Measurements from ENCODE around the gene THOP1. TPM values are rescaled to one million over a fixed set of nuclear protein-coding genes. Genes with fewer than 3 reads are reported as not detected.

THOP1 gene
- total RNA-seq, 1 donor from 2014 or later: 105 TPM

DNA sequence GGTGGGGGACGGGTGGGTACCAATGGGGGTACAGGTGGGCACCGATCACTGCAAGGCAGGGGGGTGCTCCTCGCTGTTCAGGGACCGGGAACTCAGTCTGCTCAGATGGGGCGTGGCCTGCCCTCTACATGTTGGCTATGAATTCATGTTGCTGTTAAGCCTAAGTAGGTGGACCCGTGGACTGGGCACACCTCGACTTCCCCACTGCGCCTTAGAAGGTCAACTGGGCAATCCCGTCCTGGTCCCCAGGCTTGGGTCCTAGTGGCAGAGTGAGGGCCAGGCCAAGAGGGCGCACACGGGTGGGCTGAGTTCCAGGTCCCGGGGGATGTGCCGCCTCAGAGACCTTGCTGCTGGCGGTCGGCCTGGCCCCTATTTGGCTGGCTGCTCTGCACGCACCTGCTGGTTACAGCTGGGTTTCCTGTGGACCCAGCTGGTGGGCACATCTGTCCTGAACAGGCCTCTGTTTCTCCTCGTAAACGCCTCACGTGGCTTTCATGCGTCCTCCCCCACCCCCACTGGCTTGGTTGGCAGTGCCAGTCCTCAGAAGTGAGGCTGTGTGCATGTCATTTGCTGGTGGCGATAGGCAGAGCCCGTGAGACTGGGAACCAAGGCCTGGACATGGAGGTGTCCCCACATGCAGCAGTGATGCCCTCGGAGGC is 20.8 kb downstream of the THOP1 start:
- H3K27ac Mint-ChIP-seq: no peak overlapping the region
- H3K36me3 Mint-ChIP-seq: peaks cover 17% of the 10 kb centered on the region
- H3K27me3 Mint-ChIP-seq (ENCODE audit: insufficient read depth, low read depth): peaks cover 4% of the 10 kb centered on the region
- no peaks in the 10 kb centered on the region for H3K4me1 Mint-ChIP-seq
- H4K20me1 ChIP-seq (ENCODE audit: low read depth): peaks cover 12% of the 10 kb centered on the region
- no peaks in the 10 kb centered on the region for H3K9me3 ChIP-seq (ENCODE audit: low read depth)
- H3K4me2 ChIP-seq: no peak overlapping the region
- no peak overlapping the region for H3K27ac ChIP-seq
- no peak overlapping the region for H3K4me3 ChIP-seq
- no peak overlapping the region for H2AFZ ChIP-seq (replicated peaks)
- no peaks in the 10 kb centered on the region for H3F3A ChIP-seq (ENCODE audit: low read depth)
- no peaks in the 10 kb centered on the region for H3K9me3 Mint-ChIP-seq
- H3K27me3 ChIP-seq: no peaks in the 10 kb centered on the region
- H3K4me3 Mint-ChIP-seq: no peak overlapping the region
- no peaks in the 10 kb centered on the region for H3K4me1 ChIP-seq
- no peaks in the 10 kb centered on the region for H3K79me2 ChIP-seq (ENCODE audit: low read depth)
- TF ChIP-seq EZH2phosphoT487 (IDR thresholded peaks at IDR 0.05) (no peak), EZH2 (IDR thresholded peaks at IDR 0.05) (no peak)
- DNase-seq (ENCODE audit: low spot score): no peak
- H3K9ac ChIP-seq: no peak overlapping the region
- H3K36me3 ChIP-seq: no peaks in the 10 kb centered on the region

DNA sequence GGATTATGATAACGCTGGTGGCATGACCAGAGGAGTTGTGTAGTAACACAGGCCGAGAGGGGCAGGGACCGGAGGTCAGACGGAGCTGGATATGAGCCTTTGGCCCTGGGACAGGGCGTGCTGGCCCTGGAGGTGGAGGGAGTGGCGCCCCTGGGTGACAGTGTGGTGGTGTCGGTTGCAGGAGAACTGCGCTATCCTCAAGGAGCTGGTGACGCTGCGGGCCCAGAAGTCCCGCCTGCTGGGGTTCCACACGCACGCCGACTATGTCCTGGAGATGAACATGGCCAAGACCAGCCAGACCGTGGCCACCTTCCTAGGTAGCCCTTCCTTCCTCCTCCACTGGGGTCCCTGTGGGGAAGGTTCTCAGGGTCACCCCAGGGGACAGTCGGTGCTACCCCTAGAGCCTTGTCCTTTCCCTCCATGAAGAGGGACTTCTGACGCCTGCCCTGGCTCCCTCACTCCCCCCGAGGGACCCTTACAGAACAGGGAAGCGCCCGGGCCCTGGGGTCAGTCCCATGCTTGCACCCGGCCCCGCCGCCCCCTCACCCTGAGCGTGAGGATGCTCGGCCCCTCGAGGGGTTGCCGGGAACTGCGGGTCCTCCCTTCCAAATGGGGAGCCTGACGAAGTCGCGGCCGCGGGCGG is 21.6 kb downstream of the THOP1 start:
- H3K27me3 Mint-ChIP-seq (ENCODE audit: insufficient read depth, low read depth): peaks cover 4% of the 10 kb centered on the region
- Histone ChIP-seq H3K9me3 (ENCODE audit: low read depth) (no peaks in the 10 kb centered on the region), H3F3A (ENCODE audit: low read depth) (no peaks in the 10 kb centered on the region)

DNA sequence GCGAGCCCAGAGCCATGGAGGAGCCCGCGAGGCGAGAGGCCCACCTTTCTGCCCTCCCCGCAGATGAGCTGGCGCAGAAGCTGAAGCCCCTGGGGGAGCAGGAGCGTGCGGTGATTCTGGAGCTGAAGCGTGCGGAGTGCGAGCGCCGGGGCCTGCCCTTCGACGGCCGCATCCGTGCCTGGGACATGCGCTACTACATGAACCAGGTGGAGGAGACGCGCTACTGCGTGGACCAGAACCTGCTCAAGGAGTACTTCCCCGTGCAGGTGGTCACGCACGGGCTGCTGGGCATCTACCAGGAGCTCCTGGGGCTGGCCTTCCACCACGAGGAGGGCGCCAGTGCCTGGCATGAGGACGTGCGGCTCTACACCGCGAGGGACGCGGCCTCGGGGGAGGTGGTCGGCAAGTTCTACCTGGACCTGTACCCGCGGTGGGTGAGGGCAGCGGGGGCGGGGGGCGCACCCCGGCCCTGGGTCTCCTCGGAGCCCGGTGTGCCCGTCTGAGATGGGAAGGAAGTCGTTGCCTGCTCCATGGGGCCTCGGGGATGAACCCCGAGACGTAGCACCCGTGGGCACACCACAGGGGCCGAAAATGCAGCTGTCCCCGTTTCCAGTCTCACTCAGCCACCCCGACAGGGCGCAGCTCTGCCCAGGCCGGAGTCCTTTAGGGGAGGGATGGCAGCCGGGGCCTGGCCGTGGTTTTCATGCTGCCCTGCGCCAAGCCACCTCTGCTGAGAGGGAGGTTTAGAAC is 22.3 kb downstream of the THOP1 start:
- Histone ChIP-seq H3K27ac (no peak overlapping the region), H3K4me1 (no peaks in the 10 kb centered on the region), H3K9me3 (ENCODE audit: low read depth) (no peaks in the 10 kb centered on the region), H3K27me3 (no peaks in the 10 kb centered on the region), H2AFZ (replicated peaks) (no peak overlapping the region), H3K4me3 (no peak overlapping the region), H3K36me3 (no peaks in the 10 kb centered on the region), H3K79me2 (ENCODE audit: low read depth) (no peaks in the 10 kb centered on the region), H3F3A (ENCODE audit: low read depth) (no peaks in the 10 kb centered on the region), H3K9ac (no peak overlapping the region), H4K20me1 (ENCODE audit: low read depth) (peaks cover 10% of the 10 kb centered on the region), H3K4me2 (no peak overlapping the region)
- Mint-ChIP-seq H3K27ac (no peak overlapping the region), H3K4me1 (no peaks in the 10 kb centered on the region), H3K4me3 (no peak overlapping the region), H3K27me3 (ENCODE audit: insufficient read depth, low read depth) (peaks cover 4% of the 10 kb centered on the region), H3K9me3 (no peaks in the 10 kb centered on the region), H3K36me3 (peaks cover 14% of the 10 kb centered on the region)
- TF ChIP-seq, protein P1, sequence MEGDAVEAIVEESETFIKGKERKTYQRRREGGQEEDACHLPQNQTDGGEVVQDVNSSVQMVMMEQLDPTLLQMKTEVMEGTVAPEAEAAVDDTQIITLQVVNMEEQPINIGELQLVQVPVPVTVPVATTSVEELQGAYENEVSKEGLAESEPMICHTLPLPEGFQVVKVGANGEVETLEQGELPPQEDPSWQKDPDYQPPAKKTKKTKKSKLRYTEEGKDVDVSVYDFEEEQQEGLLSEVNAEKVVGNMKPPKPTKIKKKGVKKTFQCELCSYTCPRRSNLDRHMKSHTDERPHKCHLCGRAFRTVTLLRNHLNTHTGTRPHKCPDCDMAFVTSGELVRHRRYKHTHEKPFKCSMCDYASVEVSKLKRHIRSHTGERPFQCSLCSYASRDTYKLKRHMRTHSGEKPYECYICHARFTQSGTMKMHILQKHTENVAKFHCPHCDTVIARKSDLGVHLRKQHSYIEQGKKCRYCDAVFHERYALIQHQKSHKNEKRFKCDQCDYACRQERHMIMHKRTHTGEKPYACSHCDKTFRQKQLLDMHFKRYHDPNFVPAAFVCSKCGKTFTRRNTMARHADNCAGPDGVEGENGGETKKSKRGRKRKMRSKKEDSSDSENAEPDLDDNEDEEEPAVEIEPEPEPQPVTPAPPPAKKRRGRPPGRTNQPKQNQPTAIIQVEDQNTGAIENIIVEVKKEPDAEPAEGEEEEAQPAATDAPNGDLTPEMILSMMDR (IDR thresholded peaks at IDR 0.05): no peak
- no peak for TF ChIP-seq EZH2phosphoT487 (IDR thresholded peaks at IDR 0.05)
- no peak for TF ChIP-seq EZH2 (IDR thresholded peaks at IDR 0.05)
- DNase-seq (ENCODE audit: low spot score): no peak

More for the DNA sequence above, 21.6 kb downstream of the THOP1 start:
- no peak overlapping the region for H2AFZ ChIP-seq (replicated peaks)
- H3K79me2 ChIP-seq (ENCODE audit: low read depth): no peaks in the 10 kb centered on the region
- H3K27ac ChIP-seq: no peak overlapping the region
- no peaks in the 10 kb centered on the region for H3K36me3 ChIP-seq
- no peaks in the 10 kb centered on the region for H3K4me1 ChIP-seq
- DNase-seq (ENCODE audit: low spot score): no peak
- Mint-ChIP-seq H3K4me1 (no peaks in the 10 kb centered on the region), H3K27ac (no peak overlapping the region), H3K36me3 (peaks cover 16% of the 10 kb centered on the region), H3K9me3 (no peaks in the 10 kb centered on the region), H3K4me3 (no peak overlapping the region)
- H3K4me3 ChIP-seq: no peak overlapping the region
- peaks cover 12% of the 10 kb centered on the region for H4K20me1 ChIP-seq (ENCODE audit: low read depth)
- H3K4me2 ChIP-seq: no peak overlapping the region
- no peaks in the 10 kb centered on the region for H3K27me3 ChIP-seq
- H3K9ac ChIP-seq: no peak overlapping the region
- no peak for TF ChIP-seq EZH2phosphoT487 (IDR thresholded peaks at IDR 0.05)
- no peak for TF ChIP-seq EZH2 (IDR thresholded peaks at IDR 0.05)
- TF ChIP-seq, protein P1 (IDR thresholded peaks at IDR 0.05): no peak

Measured in neural progenitor cell (in vitro differentiated cells).